A673 (cell line): ENCODE data around the gene NT5C2.

Source experiments
- CTCF ChIP-seq: fragments of 300-800, 200-600 bp; sonication (generic); conservative IDR thresholded peaks from 2 replicates; pipeline ENCODE4 v1.5.1; 2017; ENCODE audit warnings: low read depth, mild to moderate bottlenecking, antibody characterized with exemption, low read length, moderate library complexity, mixed read lengths
- EZH2 ChIP-seq: fragments of 200-600 bp; sonication (generic); IDR thresholded peaks from 2 replicates; pipeline ENCODE4 v1.6.1; 2017; ENCODE audit warnings: borderline replicate concordance, low read depth, mild to moderate bottlenecking, mixed read lengths, antibody characterized with exemption, low read length; ENCODE audit not compliant: poor library complexity, severe bottlenecking

GRCh38 chr10:103197903-103198302, 4.8 kb upstream of the NT5C2 start:
- TF ChIP-seq CTCF (no peak), EZH2 (no peak)
